ENCODE results near the gene PRSS33.

Gene PRSS33

GRCh38 chr16:2737895-2738418 lies 49.4 kb downstream of the PRSS33 start:
- WGBS (ENCODE audit: extremely low coverage, insufficient coverage, insufficient read length): no CpG with 5 or more reads among the region's 7 CpGs
- Histone ChIP-seq H3K18ac (ENCODE audit: low read length) (no peak overlapping the region), H4K91ac (ENCODE audit: low read depth, low read length) (no peak overlapping the region), H3K4me1 (ENCODE audit: control insufficient read depth in 1 of 2, insufficient read depth in 2 of 2, low read length in 2 of 2) (no peaks in the 10 kb centered on the region), H2AFZ (ENCODE audit: insufficient read depth, low read length, poor library complexity) (no peak overlapping the region), H3K36me3 (ENCODE audit: control insufficient read depth in 1 of 2, insufficient read depth in 2 of 2, low read length in 2 of 2) (no peaks in the 10 kb centered on the region), H2BK12ac (ENCODE audit: low read length) (no peak overlapping the region), H2AK5ac (ENCODE audit: low read length) (no peak overlapping the region), H3K4me3 (ENCODE audit: low read depth, low read length) (no peak overlapping the region), H2BK120ac (ENCODE audit: insufficient read depth, low read length, poor library complexity) (no peak overlapping the region), H3K14ac (ENCODE audit: low read length) (no peak overlapping the region), H3K27me3 (ENCODE audit: insufficient read depth, low read length) (no peaks in the 10 kb centered on the region), H3K79me1 (ENCODE audit: low read length) (no peaks in the 10 kb centered on the region), H3K4me2 (ENCODE audit: low read length) (no peak overlapping the region), H2BK5ac (ENCODE audit: low read depth, low read length, poor library complexity) (no peak overlapping the region), H3K4ac (ENCODE audit: low read depth, low read length) (no peak overlapping the region), H3K23ac (ENCODE audit: low read length) (no peak overlapping the region), H4K8ac (ENCODE audit: low read depth, low read length) (no peak overlapping the region), H3K79me2 (ENCODE audit: control insufficient read depth, insufficient read depth, low read length, poor library complexity) (no peaks in the 10 kb centered on the region), H4K12ac (ENCODE audit: low read depth, low read length) (no peak overlapping the region), H3K27ac (ENCODE audit: low read depth, low read length) (no peak overlapping the region), H3K9me3 (ENCODE audit: insufficient read depth, low read depth, low read length) (no peaks in the 10 kb centered on the region), H3K9ac (ENCODE audit: low read length) (no peak overlapping the region)
- DNase-seq: no peak

GRCh38 chr16:2737238-2737605 lies 50.1 kb downstream of the PRSS33 start:
- no peak overlapping the region for H3K23ac ChIP-seq (ENCODE audit: low read length)
- no peak overlapping the region for H4K12ac ChIP-seq (ENCODE audit: low read depth, low read length)
- H3K4me1 ChIP-seq (ENCODE audit: control insufficient read depth in 1 of 2, insufficient read depth in 2 of 2, low read length in 2 of 2): no peaks in the 10 kb centered on the region
- no peak overlapping the region for H4K91ac ChIP-seq (ENCODE audit: low read depth, low read length)
- no peak overlapping the region for H4K8ac ChIP-seq (ENCODE audit: low read depth, low read length)
- H2BK12ac ChIP-seq (ENCODE audit: low read length): no peak overlapping the region
- H3K4me2 ChIP-seq (ENCODE audit: low read length): no peak overlapping the region
- no peaks in the 10 kb centered on the region for H3K9me3 ChIP-seq (ENCODE audit: insufficient read depth, low read depth, low read length)
- no peak overlapping the region for H3K27ac ChIP-seq (ENCODE audit: low read depth, low read length)
- H3K18ac ChIP-seq (ENCODE audit: low read length): no peak overlapping the region
- H3K4me3 ChIP-seq (ENCODE audit: low read depth, low read length): no peak overlapping the region
- H2BK5ac ChIP-seq (ENCODE audit: low read depth, low read length, poor library complexity): no peak overlapping the region
- no peak overlapping the region for H2AK5ac ChIP-seq (ENCODE audit: low read length)
- H2BK120ac ChIP-seq (ENCODE audit: insufficient read depth, low read length, poor library complexity): no peak overlapping the region
- H3K79me1 ChIP-seq (ENCODE audit: low read length): no peaks in the 10 kb centered on the region
- no peak overlapping the region for H3K14ac ChIP-seq (ENCODE audit: low read length)
- H3K79me2 ChIP-seq (ENCODE audit: control insufficient read depth, insufficient read depth, low read length, poor library complexity): no peaks in the 10 kb centered on the region
- no CpG with 5 or more reads among the region's 5 CpGs for WGBS (ENCODE audit: extremely low coverage, insufficient coverage, insufficient read length)
- H3K36me3 ChIP-seq (ENCODE audit: control insufficient read depth in 1 of 2, insufficient read depth in 2 of 2, low read length in 2 of 2): no peaks in the 10 kb centered on the region
- no peak for DNase-seq
- no peak overlapping the region for H3K4ac ChIP-seq (ENCODE audit: low read depth, low read length)
- H3K27me3 ChIP-seq (ENCODE audit: insufficient read depth, low read length): no peaks in the 10 kb centered on the region
- no peak overlapping the region for H3K9ac ChIP-seq (ENCODE audit: low read length)
- H2AFZ ChIP-seq (ENCODE audit: insufficient read depth, low read length, poor library complexity): no peak overlapping the region

GRCh38 chr16:2736476-2737237 lies 50.7 kb downstream of the PRSS33 start:
- Histone ChIP-seq H2AK5ac (ENCODE audit: low read length) (no peak overlapping the region), H3K4me1 (ENCODE audit: control insufficient read depth in 1 of 2, insufficient read depth in 2 of 2, low read length in 2 of 2) (no peaks in the 10 kb centered on the region), H2BK12ac (ENCODE audit: low read length) (no peak overlapping the region), H3K9ac (ENCODE audit: low read length) (no peak overlapping the region), H3K18ac (ENCODE audit: low read length) (no peak overlapping the region), H3K27me3 (ENCODE audit: insufficient read depth, low read length) (no peaks in the 10 kb centered on the region), H3K23ac (ENCODE audit: low read length) (no peak overlapping the region), H2AFZ (ENCODE audit: insufficient read depth, low read length, poor library complexity) (no peak overlapping the region), H3K27ac (ENCODE audit: low read depth, low read length) (no peak overlapping the region), H3K4me3 (ENCODE audit: low read depth, low read length) (no peak overlapping the region), H2BK5ac (ENCODE audit: low read depth, low read length, poor library complexity) (no peak overlapping the region), H3K4me2 (ENCODE audit: low read length) (no peak overlapping the region), H4K91ac (ENCODE audit: low read depth, low read length) (no peak overlapping the region), H3K4ac (ENCODE audit: low read depth, low read length) (no peak overlapping the region), H3K14ac (ENCODE audit: low read length) (no peak overlapping the region), H3K79me2 (ENCODE audit: control insufficient read depth, insufficient read depth, low read length, poor library complexity) (no peaks in the 10 kb centered on the region), H3K9me3 (ENCODE audit: insufficient read depth, low read depth, low read length) (no peaks in the 10 kb centered on the region), H4K8ac (ENCODE audit: low read depth, low read length) (no peak overlapping the region), H4K12ac (ENCODE audit: low read depth, low read length) (no peak overlapping the region), H3K36me3 (ENCODE audit: control insufficient read depth in 1 of 2, insufficient read depth in 2 of 2, low read length in 2 of 2) (no peaks in the 10 kb centered on the region), H3K79me1 (ENCODE audit: low read length) (no peaks in the 10 kb centered on the region), H2BK120ac (ENCODE audit: insufficient read depth, low read length, poor library complexity) (no peak overlapping the region)
- no CpG with 5 or more reads among the region's 11 CpGs for WGBS (ENCODE audit: extremely low coverage, insufficient coverage, insufficient read length)
- DNase-seq: no peak

- no peak overlapping the region for H3K27ac ChIP-seq (ENCODE audit: low read depth, low read length)
- no peak overlapping the region for H3K4me3 ChIP-seq (ENCODE audit: low read depth, low read length)
- no peaks in the 10 kb centered on the region for H3K79me1 ChIP-seq (ENCODE audit: low read length)
- no peak overlapping the region for H4K8ac ChIP-seq (ENCODE audit: low read depth, low read length)
- H3K23ac ChIP-seq (ENCODE audit: low read length): no peak overlapping the region
- no peak overlapping the region for H3K4ac ChIP-seq (ENCODE audit: low read depth, low read length)
- H2BK12ac ChIP-seq (ENCODE audit: low read length): no peak overlapping the region
- no peaks in the 10 kb centered on the region for H3K79me2 ChIP-seq (ENCODE audit: control insufficient read depth, insufficient read depth, low read length, poor library complexity)
- H2BK120ac ChIP-seq (ENCODE audit: insufficient read depth, low read length, poor library complexity): no peak overlapping the region
- no peaks in the 10 kb centered on the region for H3K9me3 ChIP-seq (ENCODE audit: insufficient read depth, low read depth, low read length)
- no peaks in the 10 kb centered on the region for H3K36me3 ChIP-seq (ENCODE audit: control insufficient read depth in 1 of 2, insufficient read depth in 2 of 2, low read length in 2 of 2)
- H3K18ac ChIP-seq (ENCODE audit: low read length): no peak overlapping the region
- H3K14ac ChIP-seq (ENCODE audit: low read length): no peak overlapping the region
- no peak overlapping the region for H4K12ac ChIP-seq (ENCODE audit: low read depth, low read length)
- no peak overlapping the region for H3K4me2 ChIP-seq (ENCODE audit: low read length)
- no peak overlapping the region for H3K9ac ChIP-seq (ENCODE audit: low read length)
- H2BK5ac ChIP-seq (ENCODE audit: low read depth, low read length, poor library complexity): no peak overlapping the region
- no CpG with 5 or more reads among the region's 10 CpGs for WGBS (ENCODE audit: extremely low coverage, insufficient coverage, insufficient read length)
- no peaks in the 10 kb centered on the region for H3K27me3 ChIP-seq (ENCODE audit: insufficient read depth, low read length)
- no peak overlapping the region for H2AFZ ChIP-seq (ENCODE audit: insufficient read depth, low read length, poor library complexity)
- DNase-seq: no peak
- H3K4me1 ChIP-seq (ENCODE audit: control insufficient read depth in 1 of 2, insufficient read depth in 2 of 2, low read length in 2 of 2): no peaks in the 10 kb centered on the region
- H2AK5ac ChIP-seq (ENCODE audit: low read length): no peak overlapping the region
- no peak overlapping the region for H4K91ac ChIP-seq (ENCODE audit: low read depth, low read length)
Measured at GRCh38 chr16:2734844-2735515, 52.4 kb downstream of the PRSS33 start.
